Measurements from ENCODE around the gene C10orf71.

- TF ChIP-seq CTCF (IDR thresholded peaks at IDR 0.05 in 2 of 3, conservative IDR thresholded peaks at IDR 0.05 in 1 of 3; ENCODE audit: borderline replicate concordance in 1 of 3, insufficient read depth in 1 of 3, low read depth in 2 of 3, low read length in 2 of 3) (no peak), REST (IDR thresholded peaks at IDR 0.05; ENCODE audit: low read depth) (no peak), ZBTB33 (IDR thresholded peaks at IDR 0.05; ENCODE audit: extremely low read depth, insufficient replicate concordance, low read length) (no peak)
Observed at GRCh38 chr10:49257154-49257553, 41.8 kb upstream of the C10orf71 start.

Measured in HCT116 (cell line).